Measurements from ENCODE around the gene RARS2.
A peak's percentile ranks its signal among the peaks of the same experiment; 100 is the strongest.
"Not testable (repeated sequence)": the region's sequence is repeated elsewhere in the genome, so short reads cannot be mapped to it uniquely, and the experiment has no call there.

The RARS2 gene

DNA sequence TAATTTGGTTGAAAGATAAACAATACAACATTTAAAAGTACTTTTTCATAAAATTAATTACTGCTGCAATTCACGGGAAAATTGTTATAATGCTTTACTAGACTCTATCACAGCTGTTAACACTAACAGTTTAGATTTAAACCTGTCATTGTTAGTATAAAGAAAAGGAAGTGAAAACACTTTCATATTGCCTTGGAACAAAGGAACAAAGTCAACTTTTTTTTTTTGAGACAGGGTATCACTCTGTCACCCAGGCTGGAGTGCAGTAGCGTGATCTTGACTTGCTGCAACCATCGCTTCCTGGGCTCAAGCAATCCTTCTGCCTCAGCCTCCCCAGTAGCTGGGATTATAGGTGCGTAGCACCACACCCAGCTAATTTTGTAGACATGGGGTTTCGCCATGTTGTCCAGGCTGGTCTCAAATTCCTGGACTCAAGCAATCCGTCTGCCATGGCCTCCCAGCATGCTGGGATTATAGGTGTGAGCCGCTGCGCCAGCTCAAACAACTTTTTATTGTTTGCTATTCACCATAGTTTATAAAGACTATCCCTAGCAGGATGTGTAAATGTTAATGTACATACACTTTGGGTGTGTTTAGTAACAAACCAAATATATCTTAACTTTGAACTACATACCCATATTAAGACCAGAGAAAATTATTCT is 94.9 kb downstream of the RARS2 start:
- DNase-seq, result no peak

DNA sequence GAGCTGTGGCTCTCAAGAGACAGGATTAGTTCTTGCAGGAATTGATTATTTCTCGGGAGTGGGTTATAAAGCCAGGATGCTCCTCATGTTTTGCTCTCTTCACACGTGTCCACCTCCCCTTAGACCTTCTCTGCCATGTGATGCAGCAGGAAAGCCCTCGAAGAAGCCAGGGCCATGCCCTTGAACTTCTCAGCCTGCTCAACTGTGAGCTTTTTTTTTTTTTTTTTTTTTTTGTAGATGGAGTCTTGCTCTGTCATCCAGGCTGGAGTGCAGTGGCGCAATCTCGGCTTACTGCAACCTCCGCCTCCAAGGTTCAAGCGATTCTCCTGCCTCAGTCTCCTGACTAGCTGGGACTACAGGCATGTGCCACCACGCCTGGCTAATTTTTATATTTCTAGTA is 100.5 kb downstream of the RARS2 start:
- DNase-seq, result not testable (repeated sequence)

DNA sequence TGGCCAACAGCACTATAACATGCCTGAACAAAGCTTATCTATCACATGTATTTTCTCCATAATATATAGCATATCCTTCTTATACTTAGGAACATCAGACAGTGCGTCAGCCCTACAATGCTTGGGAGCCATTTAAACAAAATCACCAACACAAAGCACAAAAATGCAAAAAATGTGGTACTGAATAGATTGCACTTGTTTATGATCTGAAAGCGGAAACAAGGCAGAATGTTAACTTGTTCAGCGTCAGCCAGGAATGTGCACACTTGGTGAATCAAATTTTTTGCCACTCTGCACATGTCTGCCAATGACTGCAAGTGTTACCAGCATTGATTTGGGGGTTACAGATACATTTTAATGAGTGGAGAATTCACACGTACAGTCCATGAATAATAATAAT is 102.2 kb downstream of the RARS2 start:
- DNase-seq, result no peak

DNA sequence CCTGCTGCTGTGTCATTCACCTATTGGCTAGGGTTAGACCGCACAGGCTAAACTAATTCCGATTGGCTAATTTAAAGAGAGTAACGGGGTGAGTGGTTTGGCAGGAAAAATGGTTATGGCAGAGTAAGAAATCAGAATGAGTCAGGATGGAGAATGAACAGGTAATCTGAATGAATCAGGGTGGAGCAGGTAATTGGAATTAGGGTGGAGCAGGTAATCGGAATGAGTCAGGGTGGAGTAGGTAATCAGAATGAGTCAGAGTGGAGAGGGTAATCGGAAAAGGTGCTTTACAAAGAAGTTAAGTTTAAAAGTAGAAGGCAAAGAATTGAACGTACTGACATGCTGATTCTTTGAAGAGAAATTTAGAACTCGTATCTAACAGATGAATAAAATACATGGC is 105.3 kb downstream of the RARS2 start:
- no peak for DNase-seq

DNA sequence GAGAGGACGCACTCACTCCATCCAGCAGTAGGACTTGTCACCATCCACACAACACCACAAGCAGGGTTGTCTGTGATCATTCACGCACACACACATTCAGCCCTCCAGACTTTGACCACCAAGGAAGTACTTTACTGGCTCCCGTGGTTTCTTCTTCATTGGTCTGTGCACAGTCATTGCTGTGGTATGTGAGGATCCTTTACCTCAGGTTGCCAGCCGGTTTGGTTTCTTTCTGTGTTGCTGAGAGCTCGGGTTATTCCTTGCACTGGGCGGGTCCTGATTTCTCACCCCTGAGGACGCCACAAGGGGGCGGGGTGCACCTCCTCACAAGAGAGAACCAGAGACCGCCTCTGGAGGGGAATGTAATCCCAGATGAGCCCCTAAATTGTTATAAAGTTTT is 105.9 kb downstream of the RARS2 start:
- no peak for DNase-seq

DNA sequence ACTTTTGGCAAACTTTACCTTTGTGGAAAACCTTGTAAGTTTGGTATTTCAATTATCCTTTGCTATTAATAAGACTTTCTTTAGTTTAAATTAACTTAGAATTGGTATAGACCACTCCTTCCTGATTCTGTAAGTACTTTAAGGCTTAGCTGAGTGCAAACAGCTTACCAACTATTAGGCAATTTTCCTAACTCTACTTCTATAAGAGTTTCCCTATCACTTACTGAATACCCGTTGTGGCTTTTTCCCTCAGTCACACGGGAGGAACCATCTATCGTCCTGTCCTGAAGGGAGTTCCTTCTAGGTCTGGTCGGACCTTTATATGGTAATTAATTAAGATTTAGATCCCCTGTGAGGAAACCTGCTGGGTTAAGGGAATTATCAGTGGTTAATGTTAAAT is 107.4 kb downstream of the RARS2 start:
- DNase-seq, result no peak

DNA sequence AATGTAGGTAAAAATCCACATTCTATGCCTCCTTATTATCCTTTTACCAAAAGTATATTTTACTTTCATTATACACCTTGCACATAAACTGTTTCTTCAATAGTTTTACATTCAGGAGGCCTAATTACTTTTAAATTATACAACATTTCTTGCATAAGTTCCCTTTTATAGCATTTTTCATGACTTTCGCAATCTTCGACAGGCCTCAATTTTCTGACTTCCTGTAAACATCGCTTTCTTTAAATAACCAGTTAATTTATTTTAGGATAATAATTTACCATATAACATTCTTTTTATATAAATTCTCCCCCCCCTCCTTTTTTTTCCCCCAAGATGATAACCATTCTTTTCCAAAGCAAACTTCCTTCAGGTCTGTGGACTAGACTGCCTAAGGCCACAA is 107.9 kb downstream of the RARS2 start:
- no peak for DNase-seq

DNA sequence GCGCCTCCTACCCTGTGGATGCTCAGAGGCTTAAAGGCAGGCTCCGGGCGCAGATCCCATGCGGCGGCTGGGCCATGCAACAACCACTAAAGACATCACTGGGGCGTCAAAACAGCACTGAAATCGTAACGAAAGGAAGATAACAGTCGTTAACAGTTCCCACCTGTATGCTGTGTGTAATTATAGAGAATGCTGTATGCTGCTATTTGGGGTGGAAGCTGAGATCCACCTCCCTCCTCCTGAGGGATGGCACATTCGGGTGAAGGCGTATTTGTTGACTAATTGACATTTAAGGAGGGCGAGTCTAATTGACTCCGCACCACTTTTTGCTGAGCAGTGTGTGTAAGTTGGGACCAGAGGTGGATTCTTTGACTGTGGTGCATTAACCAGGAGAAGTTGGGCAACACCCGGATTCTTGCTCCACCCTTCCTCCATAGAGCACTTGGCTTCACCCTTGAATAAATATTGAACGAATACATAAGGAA is 116.3 kb downstream of the RARS2 start:
- peak; percentile 55 for DNase-seq

DNA sequence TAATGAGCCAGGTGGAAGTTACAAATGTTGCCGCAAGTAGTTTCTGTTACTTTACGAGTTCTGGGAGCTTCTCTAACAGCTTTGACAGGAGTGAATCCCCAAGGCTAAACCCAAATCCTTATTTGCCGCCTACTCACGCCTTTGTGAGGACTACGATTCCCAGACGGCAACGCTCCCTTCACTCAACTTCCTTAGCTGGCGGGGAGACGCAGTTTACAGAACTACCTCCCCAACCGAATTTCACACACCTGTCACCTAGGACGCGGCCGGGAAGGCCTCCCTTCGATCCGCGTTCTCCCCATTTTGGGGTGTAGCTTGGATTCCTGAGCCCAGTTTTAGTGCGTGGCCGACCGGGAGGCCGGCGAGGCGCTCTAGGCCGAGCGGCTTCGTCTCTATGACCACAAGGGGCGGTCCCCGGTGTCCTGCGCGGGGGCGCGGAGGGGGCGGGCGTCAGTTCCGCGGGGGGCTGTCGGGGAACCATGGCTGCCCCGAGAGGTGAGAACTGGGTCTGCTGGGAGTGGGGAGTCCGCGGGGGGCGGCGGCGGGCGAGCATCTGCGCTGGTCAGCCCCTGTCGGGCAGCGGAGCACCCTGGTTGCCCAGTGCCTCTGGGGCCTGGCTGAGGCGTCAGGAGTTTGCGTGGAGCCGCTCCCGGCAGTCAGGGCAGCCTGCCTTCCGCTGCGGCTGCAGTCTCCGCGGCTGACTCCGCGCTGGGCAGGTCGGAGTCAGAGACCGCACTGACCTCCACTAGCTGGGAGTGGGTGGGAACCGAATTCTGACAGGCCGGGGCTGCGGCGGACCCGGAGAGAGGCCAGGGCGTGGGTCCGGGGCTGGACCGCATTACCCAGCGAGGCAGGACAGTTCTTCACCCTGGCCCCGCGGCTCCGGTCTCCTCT is 117.0 kb downstream of the RARS2 start, which contains the start of gene SLC35A1:
TSS of gene SLC35A1 (plus strand) at position 450 of the 894 bp plus-strand sequence. CDS start at position 480, 30 bp downstream.
- DNase-seq, result peak; percentile 81

DNA sequence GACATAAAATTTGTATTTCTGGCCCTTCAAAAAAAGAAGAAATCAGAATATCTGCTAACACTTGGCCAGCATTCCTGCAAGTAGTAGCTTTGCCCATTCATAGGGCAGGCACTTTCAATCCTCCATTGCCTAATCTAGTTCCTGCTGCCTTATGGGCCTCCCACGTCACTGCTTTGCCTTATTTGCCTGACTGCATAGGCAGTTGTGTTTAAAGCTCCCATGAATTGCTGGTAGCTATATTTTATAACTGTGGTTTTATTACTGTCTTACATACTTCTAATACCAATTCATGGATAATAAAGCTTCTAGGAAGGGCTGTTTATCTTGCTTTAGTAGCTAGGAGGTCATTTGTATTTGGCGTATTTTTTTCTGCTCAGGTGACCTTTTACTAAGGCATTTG is 124.7 kb downstream of the RARS2 start:
- no peak for DNase-seq
